Endothelial cell (in vitro differentiated cells): ENCODE results near the gene RACGAP1. TPM values are rescaled to one million over a fixed set of nuclear protein-coding genes. Genes with fewer than 3 reads are reported as not detected.

Source experiments
- DNase-seq: peaks from one replicate; pipeline ENCODE4 v3.0.0; 2021; ENCODE audit warnings: low spot score
- H3K27ac Mint-ChIP-seq: one replicate; pipeline ENCODE4 v1.8.0; 2021; ENCODE audit warnings: mixed read lengths, inconsistent platforms; ENCODE audit not compliant: unreplicated experiment
- H3K27me3 Mint-ChIP-seq: one replicate; pipeline ENCODE4 v1.8.0; 2021; ENCODE audit warnings: mild to moderate bottlenecking, moderate library complexity, mixed read lengths, inconsistent platforms; ENCODE audit not compliant: unreplicated experiment
- H3K36me3 Mint-ChIP-seq: one replicate; pipeline ENCODE4 v1.8.0; 2021; ENCODE audit warnings: mild to moderate bottlenecking, low read depth, mixed read lengths, inconsistent platforms; ENCODE audit not compliant: unreplicated experiment
- H3K4me1 Mint-ChIP-seq: one replicate; pipeline ENCODE4 v1.8.0; 2021; ENCODE audit warnings: mild to moderate bottlenecking, mixed read lengths, inconsistent platforms; ENCODE audit not compliant: unreplicated experiment
- H3K4me3 Mint-ChIP-seq: one replicate; pipeline ENCODE4 v1.8.0; 2021; ENCODE audit warnings: mild to moderate bottlenecking, mixed read lengths, inconsistent platforms; ENCODE audit not compliant: unreplicated experiment
- H3K9me3 Mint-ChIP-seq: one replicate; pipeline ENCODE4 v1.8.0; 2021; ENCODE audit warnings: mixed read lengths, inconsistent platforms; ENCODE audit not compliant: unreplicated experiment
- total RNA-seq: library from RNA; stranded (reverse); fragmentation: NEBNext Ultra II Directional; extraction: Animal tissue kit (Norgen Biotek cat#: 25700); gene quantifications from one replicate; pipeline ENCODE4 v1.2.1, GENCODE V29; 2021; ENCODE audit not compliant: unreplicated experiment
- TF ChIP-seq, protein P1 (sequence below): fragments of 200-600 bp; sonication (generic); IDR thresholded peaks from one replicate; pipeline ENCODE4 v1.5.0; 2021; ENCODE audit warnings: antibody characterized with exemption; ENCODE audit not compliant: unreplicated experiment

RACGAP1 gene
- total RNA-seq, 1 donor from 2014 or later = 19.5 TPM

DNA sequence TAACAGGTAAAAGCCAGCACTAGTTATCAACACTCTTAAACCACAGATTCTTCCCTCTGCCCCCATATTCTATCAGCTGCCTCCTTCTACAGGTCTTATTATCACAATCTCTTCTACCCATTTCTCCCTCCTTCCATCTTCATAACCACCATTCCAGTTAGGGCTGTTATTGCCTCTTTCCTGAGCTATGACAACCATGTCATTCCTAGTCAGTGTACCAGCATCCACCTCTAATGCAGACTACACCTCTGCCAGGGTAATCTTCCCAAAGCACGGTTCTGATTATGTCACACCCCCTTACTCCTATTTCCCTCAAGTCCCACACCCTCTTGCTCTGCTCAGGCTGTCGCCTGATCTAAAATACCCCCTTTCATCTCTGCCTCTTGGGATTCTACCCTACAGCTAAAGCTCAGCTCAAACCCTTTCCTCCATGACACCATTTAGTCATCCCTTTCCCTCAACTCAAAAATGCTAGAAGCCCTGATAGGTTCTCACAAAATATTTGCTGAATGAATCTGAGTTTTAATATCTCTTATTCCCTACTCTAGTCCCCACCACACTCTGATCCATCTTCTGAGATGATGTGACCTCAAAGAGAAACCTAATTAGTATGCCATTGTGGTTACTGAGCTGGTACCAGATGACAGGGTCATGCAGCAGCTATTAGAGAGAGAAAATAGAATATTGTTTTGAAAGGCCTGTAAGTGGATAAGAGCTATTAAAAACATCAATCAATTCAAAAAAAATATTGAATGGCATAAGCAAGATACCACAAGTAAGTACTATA is 11.7 kb downstream of the RACGAP1 start:
- H3K36me3 Mint-ChIP-seq = no peaks in the 10 kb centered on the region
- peaks cover 3% of the 10 kb centered on the region for H3K4me1 Mint-ChIP-seq
- TF ChIP-seq, protein P1, sequence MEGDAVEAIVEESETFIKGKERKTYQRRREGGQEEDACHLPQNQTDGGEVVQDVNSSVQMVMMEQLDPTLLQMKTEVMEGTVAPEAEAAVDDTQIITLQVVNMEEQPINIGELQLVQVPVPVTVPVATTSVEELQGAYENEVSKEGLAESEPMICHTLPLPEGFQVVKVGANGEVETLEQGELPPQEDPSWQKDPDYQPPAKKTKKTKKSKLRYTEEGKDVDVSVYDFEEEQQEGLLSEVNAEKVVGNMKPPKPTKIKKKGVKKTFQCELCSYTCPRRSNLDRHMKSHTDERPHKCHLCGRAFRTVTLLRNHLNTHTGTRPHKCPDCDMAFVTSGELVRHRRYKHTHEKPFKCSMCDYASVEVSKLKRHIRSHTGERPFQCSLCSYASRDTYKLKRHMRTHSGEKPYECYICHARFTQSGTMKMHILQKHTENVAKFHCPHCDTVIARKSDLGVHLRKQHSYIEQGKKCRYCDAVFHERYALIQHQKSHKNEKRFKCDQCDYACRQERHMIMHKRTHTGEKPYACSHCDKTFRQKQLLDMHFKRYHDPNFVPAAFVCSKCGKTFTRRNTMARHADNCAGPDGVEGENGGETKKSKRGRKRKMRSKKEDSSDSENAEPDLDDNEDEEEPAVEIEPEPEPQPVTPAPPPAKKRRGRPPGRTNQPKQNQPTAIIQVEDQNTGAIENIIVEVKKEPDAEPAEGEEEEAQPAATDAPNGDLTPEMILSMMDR = no peak
- no peak for DNase-seq
- no peak overlapping the region for H3K4me3 Mint-ChIP-seq
- H3K27ac Mint-ChIP-seq = no peak overlapping the region
- no peaks in the 10 kb centered on the region for H3K27me3 Mint-ChIP-seq
- H3K9me3 Mint-ChIP-seq = no peaks in the 10 kb centered on the region

DNA sequence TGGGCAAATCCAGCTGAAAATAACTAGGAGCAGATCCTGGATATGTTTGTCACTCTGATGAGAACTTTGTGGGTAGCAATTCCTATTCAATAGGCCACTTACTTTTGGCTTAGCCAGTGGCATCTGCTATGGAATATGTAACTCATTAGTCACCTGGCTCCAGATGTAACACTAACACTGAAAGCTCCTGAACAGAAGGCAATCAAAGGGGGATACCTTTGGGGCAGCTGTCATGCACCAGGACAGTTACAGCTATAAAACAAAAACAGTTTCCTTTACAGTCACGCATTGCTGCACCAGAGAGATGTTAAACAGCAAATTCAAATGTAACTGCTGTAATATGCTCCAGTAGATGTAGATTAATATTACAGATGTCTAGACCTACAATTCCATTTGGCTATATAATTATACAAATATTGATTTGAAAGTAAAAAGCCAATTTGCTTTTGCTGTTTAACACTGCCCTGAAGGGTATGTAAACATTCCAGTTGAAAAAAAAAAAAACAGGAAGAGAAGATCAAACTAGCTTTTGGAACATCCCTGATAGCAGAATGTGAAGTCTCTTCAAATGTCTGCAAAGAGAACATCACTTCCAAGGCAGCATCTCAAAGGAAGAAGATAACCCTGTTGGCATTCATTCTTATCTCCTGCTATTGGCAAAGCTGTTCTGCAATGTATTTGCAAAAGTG is 18.4 kb downstream of the RACGAP1 start:
- TF ChIP-seq, protein P1 = no peak
- Mint-ChIP-seq H3K27me3 (no peaks in the 10 kb centered on the region), H3K36me3 (no peaks in the 10 kb centered on the region), H3K9me3 (no peaks in the 10 kb centered on the region), H3K4me3 (no peak overlapping the region), H3K27ac (no peak overlapping the region), H3K4me1 (peaks cover 13% of the 10 kb centered on the region)
- no peak for DNase-seq

DNA sequence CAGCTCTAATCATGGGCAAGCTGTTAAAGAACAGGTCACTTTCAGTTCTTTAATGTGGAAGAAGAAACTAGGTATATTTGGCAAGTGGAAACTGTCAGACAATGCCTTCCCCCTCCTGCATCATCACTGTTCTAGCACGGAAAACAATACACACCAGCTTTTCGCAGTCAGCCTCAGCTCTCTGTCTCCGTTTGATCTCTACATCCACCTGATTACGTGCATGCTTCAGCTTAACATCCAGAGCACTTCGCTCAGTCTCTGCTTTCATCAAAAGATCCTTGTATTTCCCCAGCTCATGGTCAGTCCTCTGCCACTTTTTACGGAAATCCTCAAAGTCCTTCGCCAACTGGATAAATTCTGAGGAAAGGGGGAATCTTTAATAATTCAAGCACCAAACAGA is 19.0 kb downstream of the RACGAP1 start:
- no peaks in the 10 kb centered on the region for H3K9me3 Mint-ChIP-seq

DNA sequence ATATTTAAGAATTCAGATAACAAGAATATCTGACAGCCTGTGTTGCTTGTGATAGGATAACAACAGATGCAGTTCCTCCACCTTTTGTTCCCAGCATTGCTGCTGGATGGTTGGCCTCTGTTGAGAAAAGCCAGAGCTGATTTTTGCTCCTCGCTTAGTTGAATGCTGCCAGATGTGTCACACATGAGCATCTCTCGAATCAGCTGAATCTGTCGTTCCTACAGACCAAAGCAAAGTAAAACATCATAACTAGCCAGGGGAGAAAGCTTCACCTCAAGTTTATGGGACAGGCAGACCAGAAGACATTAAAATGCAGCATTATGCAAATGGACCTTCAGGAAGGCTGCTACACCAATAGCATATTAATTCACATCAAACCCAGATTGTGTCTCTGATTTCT is 20.1 kb downstream of the RACGAP1 start:
- peaks cover 13% of the 10 kb centered on the region for H3K4me1 Mint-ChIP-seq
- TF ChIP-seq, protein P1 = no peak
- H3K36me3 Mint-ChIP-seq = no peaks in the 10 kb centered on the region
- H3K9me3 Mint-ChIP-seq = no peaks in the 10 kb centered on the region
- no peak overlapping the region for H3K27ac Mint-ChIP-seq
- H3K27me3 Mint-ChIP-seq = no peaks in the 10 kb centered on the region
- no peak for DNase-seq
- H3K4me3 Mint-ChIP-seq = no peak overlapping the region

More for the DNA sequence above, 19.0 kb downstream of the RACGAP1 start:
- H3K36me3 Mint-ChIP-seq = no peaks in the 10 kb centered on the region
- no peak overlapping the region for H3K4me3 Mint-ChIP-seq
- H3K27me3 Mint-ChIP-seq = no peaks in the 10 kb centered on the region
- H3K27ac Mint-ChIP-seq = no peak overlapping the region
- TF ChIP-seq, protein P1 = no peak
- peaks cover 13% of the 10 kb centered on the region for H3K4me1 Mint-ChIP-seq
- DNase-seq = no peak

DNA sequence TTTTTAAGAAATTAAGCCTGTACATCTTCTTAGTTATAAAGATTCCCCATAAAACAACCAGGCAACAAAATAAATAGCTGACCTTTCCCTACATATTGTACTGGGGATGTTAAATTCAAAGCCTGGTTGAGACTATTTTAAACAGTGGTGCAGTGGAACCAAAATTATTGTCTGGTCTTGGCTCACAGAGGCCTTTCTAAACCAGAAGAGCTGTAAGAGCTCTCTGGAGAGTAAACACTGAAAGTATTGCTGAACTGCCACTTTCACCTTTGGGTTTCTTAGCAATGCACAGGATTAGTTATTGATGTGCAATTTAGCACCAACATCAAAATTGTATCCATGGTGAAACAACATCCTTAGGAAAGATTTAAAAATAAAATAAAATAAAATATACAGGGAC is 20.6 kb downstream of the RACGAP1 start:
- H3K27ac Mint-ChIP-seq = no peak overlapping the region
- no peaks in the 10 kb centered on the region for H3K36me3 Mint-ChIP-seq
- TF ChIP-seq, protein P1 = no peak
- H3K4me1 Mint-ChIP-seq = peaks cover 13% of the 10 kb centered on the region
- no peak overlapping the region for H3K4me3 Mint-ChIP-seq
- H3K27me3 Mint-ChIP-seq = no peaks in the 10 kb centered on the region
- no peak for DNase-seq
- H3K9me3 Mint-ChIP-seq = no peaks in the 10 kb centered on the region
